Peyer's patch (tissue), 4 donors: ENCODE results near the gene GSTA2.
"Not testable (repeated sequence)": the region's sequence is repeated elsewhere in the genome, so short reads cannot be mapped to it uniquely, and the experiment has no call there.

Experiments
- CTCF ChIP-seq, 6 experiments: fragments of 450-650 bp in 4 of 6; fragments of 200-600 bp in 2 of 6; sonication (generic) in 1 of 6; IDR thresholded peaks; one replicate each; pipeline ENCODE4 v1.5.1; 2017 to 2019; ENCODE audit warnings: antibody characterized with exemption in 6 of 6, mild to moderate bottlenecking in 3 of 6, moderate library complexity in 1 of 6
- POLR2A ChIP-seq, 2 donors: fragments of 450-650 bp; IDR thresholded peaks; one replicate each; pipeline ENCODE4 v1.5.1; 2017; ENCODE audit warnings: antibody characterized with exemption in 2 of 2, mild to moderate bottlenecking in 2 of 2, moderate library complexity in 2 of 2

GRCh38 chr6:52761673-52762491 lies 1.4 kb downstream of the GSTA2 start:
- not testable (repeated sequence) for TF ChIP-seq POLR2A, CTCF (IDR thresholded peaks at IDR 0.05)
